Measurements from ENCODE around the gene GOSR1. TPM values are rescaled to one million over a fixed set of nuclear protein-coding genes. Genes with fewer than 3 reads are reported as not detected.

GOSR1 gene
- total RNA-seq, 1 experiment from 2014 or later = 86.5 TPM

GRCh38 chr17:30554839-30555751, 77.9 kb downstream of the GOSR1 start:
- Mint-ChIP-seq H3K9me3 (ENCODE audit: unreplicated experiment) (no peaks in the 10 kb centered on the region), H3K36me3 (ENCODE audit: insufficient read depth, unreplicated experiment) (no peaks in the 10 kb centered on the region), H3K27me3 (ENCODE audit: insufficient read depth, unreplicated experiment) (no peaks in the 10 kb centered on the region), H3K4me1 (ENCODE audit: low read depth, unreplicated experiment) (peaks cover 19% of the 10 kb centered on the region), H3K27ac (ENCODE audit: unreplicated experiment) (no peak overlapping the region), H3K4me3 (ENCODE audit: unreplicated experiment) (no peak overlapping the region)
- intact Hi-C loops (cut with micrococcal nuclease; ENCODE audit: unreplicated experiment) = loop anchor here (1.0 to 10.0 kb wide), 2 partner anchors 215 to 260 kb away; partner anchors contain the start of gene BLMH
- H3K27me3 ChIP-seq (replicated peaks; ENCODE audit: control insufficient read depth, insufficient read depth, low read length) = no peaks in the 10 kb centered on the region
- no peaks in the 10 kb centered on the region for H3K4me1 ChIP-seq
- CTCF ChIA-PET = interaction anchor here (0.7 to 0.9 kb wide), 2 partner anchors 45 to 78 kb away, joined by 3 read pairs; partner anchors contain the start of gene GOSR1
- BruUV-seq (replicated peaks) = no TSS peak
- DNase-seq = peak; percentile 67 to 69
- H3K9me3 ChIP-seq = no peaks in the 10 kb centered on the region
- no peaks in the 10 kb centered on the region for H3K36me3 ChIP-seq (ENCODE audit: control insufficient read depth, insufficient read depth, low read length)
- TF ChIP-seq, protein P1, sequence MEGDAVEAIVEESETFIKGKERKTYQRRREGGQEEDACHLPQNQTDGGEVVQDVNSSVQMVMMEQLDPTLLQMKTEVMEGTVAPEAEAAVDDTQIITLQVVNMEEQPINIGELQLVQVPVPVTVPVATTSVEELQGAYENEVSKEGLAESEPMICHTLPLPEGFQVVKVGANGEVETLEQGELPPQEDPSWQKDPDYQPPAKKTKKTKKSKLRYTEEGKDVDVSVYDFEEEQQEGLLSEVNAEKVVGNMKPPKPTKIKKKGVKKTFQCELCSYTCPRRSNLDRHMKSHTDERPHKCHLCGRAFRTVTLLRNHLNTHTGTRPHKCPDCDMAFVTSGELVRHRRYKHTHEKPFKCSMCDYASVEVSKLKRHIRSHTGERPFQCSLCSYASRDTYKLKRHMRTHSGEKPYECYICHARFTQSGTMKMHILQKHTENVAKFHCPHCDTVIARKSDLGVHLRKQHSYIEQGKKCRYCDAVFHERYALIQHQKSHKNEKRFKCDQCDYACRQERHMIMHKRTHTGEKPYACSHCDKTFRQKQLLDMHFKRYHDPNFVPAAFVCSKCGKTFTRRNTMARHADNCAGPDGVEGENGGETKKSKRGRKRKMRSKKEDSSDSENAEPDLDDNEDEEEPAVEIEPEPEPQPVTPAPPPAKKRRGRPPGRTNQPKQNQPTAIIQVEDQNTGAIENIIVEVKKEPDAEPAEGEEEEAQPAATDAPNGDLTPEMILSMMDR (IDR thresholded peaks at IDR 0.05; ENCODE audit: insufficient read depth in 1 of 2, low read depth in 1 of 2, low read length in 1 of 2, severe bottlenecking in 1 of 2, unreplicated experiment in 1 of 2) = peak; percentile 17 to 24
- no peak overlapping the region for H3K4me3 ChIP-seq (ENCODE audit: low read depth, low read length)
- POLR2A ChIA-PET = no interaction called here

DNA sequence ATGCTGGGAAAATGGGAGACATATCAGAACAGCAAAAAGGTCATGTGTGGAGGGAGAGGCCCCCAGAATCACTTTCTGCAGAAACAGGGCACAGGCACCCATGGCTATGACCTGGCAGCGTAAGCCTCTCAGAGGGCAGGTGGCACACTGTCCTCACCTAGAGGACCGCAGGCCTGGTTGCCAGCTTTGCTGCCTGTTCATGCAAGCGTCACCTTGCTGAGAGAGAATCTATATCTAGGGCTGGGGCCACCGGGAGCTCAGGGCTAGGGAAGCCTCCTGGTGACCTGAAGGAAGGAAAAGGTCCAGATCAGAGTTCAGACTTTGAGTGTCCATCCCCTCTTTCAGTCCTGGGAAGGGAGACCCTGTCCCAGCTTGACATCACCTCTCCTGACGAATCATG, 78.7 kb downstream of the GOSR1 start:
- Mint-ChIP-seq H3K36me3 (ENCODE audit: insufficient read depth, unreplicated experiment) (no peaks in the 10 kb centered on the region), H3K27me3 (ENCODE audit: insufficient read depth, unreplicated experiment) (no peaks in the 10 kb centered on the region), H3K4me3 (ENCODE audit: unreplicated experiment) (no peak overlapping the region), H3K27ac (ENCODE audit: unreplicated experiment) (no peak overlapping the region), H3K4me1 (ENCODE audit: low read depth, unreplicated experiment) (peaks cover 13% of the 10 kb centered on the region), H3K9me3 (ENCODE audit: unreplicated experiment) (no peaks in the 10 kb centered on the region)
- POLR2A ChIA-PET = no interaction called here
- TF ChIP-seq, protein P1 (IDR thresholded peaks at IDR 0.05; ENCODE audit: insufficient read depth in 1 of 2, low read depth in 1 of 2, low read length in 1 of 2, severe bottlenecking in 1 of 2, unreplicated experiment in 1 of 2) = no peak
- Histone ChIP-seq H3K4me3 (ENCODE audit: low read depth, low read length) (no peak overlapping the region), H3K27me3 (replicated peaks; ENCODE audit: control insufficient read depth, insufficient read depth, low read length) (no peaks in the 10 kb centered on the region), H3K36me3 (ENCODE audit: control insufficient read depth, insufficient read depth, low read length) (no peaks in the 10 kb centered on the region), H3K9me3 (no peaks in the 10 kb centered on the region), H3K4me1 (no peaks in the 10 kb centered on the region)
- no peak for DNase-seq
- intact Hi-C loops (cut with micrococcal nuclease; ENCODE audit: unreplicated experiment) = loop anchor here (1.0 to 10.0 kb wide), 2 partner anchors 216 to 261 kb away; partner anchors contain the start of gene BLMH
- no TSS peak for BruUV-seq (replicated peaks)
- CTCF ChIA-PET = interaction anchor here (0.6 kb wide), 1 partner anchor 776 kb away, joined by 4 read pairs; no protein-coding TSS in a partner anchor

- BruUV-seq (replicated peaks) = no TSS peak
- intact Hi-C loops (cut with micrococcal nuclease; ENCODE audit: unreplicated experiment) = loop anchor here (10.0 kb wide), 1 partner anchor 262 kb away; the partner anchor contains the start of gene BLMH
- Histone ChIP-seq H3K36me3 (ENCODE audit: control insufficient read depth, insufficient read depth, low read length) (no peaks in the 10 kb centered on the region), H3K4me1 (no peaks in the 10 kb centered on the region), H3K27me3 (replicated peaks; ENCODE audit: control insufficient read depth, insufficient read depth, low read length) (no peaks in the 10 kb centered on the region), H3K4me3 (ENCODE audit: low read depth, low read length) (no peak overlapping the region), H3K9me3 (no peaks in the 10 kb centered on the region)
- H3K9me3 Mint-ChIP-seq (ENCODE audit: unreplicated experiment) = no peaks in the 10 kb centered on the region
- no peaks in the 10 kb centered on the region for H3K27me3 Mint-ChIP-seq (ENCODE audit: insufficient read depth, unreplicated experiment)
- H3K36me3 Mint-ChIP-seq (ENCODE audit: insufficient read depth, unreplicated experiment) = no peaks in the 10 kb centered on the region
- TF ChIP-seq, protein P1 (IDR thresholded peaks at IDR 0.05; ENCODE audit: insufficient read depth in 1 of 2, low read depth in 1 of 2, low read length in 1 of 2, severe bottlenecking in 1 of 2, unreplicated experiment in 1 of 2) = no peak
- no peak for DNase-seq
- ChIA-PET CTCF (interaction anchor here (0.6 kb wide), 2 partner anchors 112 to 777 kb away, joined by 3 to 4 read pairs; no protein-coding TSS in a partner anchor), POLR2A (no interaction called here)
- no peak overlapping the region for H3K4me3 Mint-ChIP-seq (ENCODE audit: unreplicated experiment)
- H3K4me1 Mint-ChIP-seq (ENCODE audit: low read depth, unreplicated experiment) = peaks cover 13% of the 10 kb centered on the region
- no peak overlapping the region for H3K27ac Mint-ChIP-seq (ENCODE audit: unreplicated experiment)
These were observed 79.4 kb downstream of the GOSR1 start for GRCh38 chr17:30556374-30557332.
